Stomach (tissue), 9 donors: ENCODE data around the gene ZNF615. TPM values are rescaled to one million over a fixed set of nuclear protein-coding genes. Genes with fewer than 3 reads are reported as not detected.
"Not testable (repeated sequence)": the region's sequence is repeated elsewhere in the genome, so short reads cannot be mapped to it uniquely, and the experiment has no call there.

ENCODE experiments used
- DNase-seq, 2 donors: peaks; one replicate each; pipeline versions ENCODE4 v3.0.0 to v3.0.0-alpha.2; 2013 to 2019
- H3K27ac ChIP-seq, 5 donors: fragments of 200-600 bp in 4 of 5; sonication (generic) in 4 of 5; one replicate each; pipeline ENCODE4 v1.5.1; 2013 to 2019; ENCODE audit warnings: mild to moderate bottlenecking in 1 of 5, moderate library complexity in 1 of 5
- H3K27me3 ChIP-seq, 3 donors: fragments of 200-600 bp; sonication (generic); one replicate each; pipeline ENCODE4 v1.5.1; 2017 to 2019; ENCODE audit warnings: mixed run types in 1 of 3
- H3K36me3 ChIP-seq, 4 donors: fragments of 200-600 bp; sonication (generic); 1 replicate in 3 of 4; 2 replicates in 1 of 4; pipeline ENCODE4 v1.5.1; 2016 to 2019
- H3K4me1 ChIP-seq, 4 donors: fragments of 200-600 bp; sonication (generic); one replicate each; pipeline ENCODE4 v1.5.1; 2016 to 2019
- H3K4me3 ChIP-seq, 4 donors: fragments of 200-600 bp; sonication (generic) in 3 of 4; one replicate each; pipeline ENCODE4 v1.5.1; 2016 to 2019; ENCODE audit warnings: mild to moderate bottlenecking in 1 of 4
- H3K9me3 ChIP-seq, 4 donors: fragments of 200-600 bp; sonication (generic); one replicate each; pipeline ENCODE4 v1.5.1; 2016 to 2019
- CTCF ChIP-seq, 7 experiments: fragments of 450-650 bp in 4 of 7; fragments of 200-600 bp in 3 of 7; sonication (generic) in 3 of 7; IDR thresholded peaks; one replicate each; pipeline ENCODE4 v1.5.1; 2016 to 2019; ENCODE audit warnings: antibody characterized with exemption in 7 of 7, control low read depth in 2 of 7, mild to moderate bottlenecking in 1 of 7
- EP300 ChIP-seq: sonication (generic); formaldehyde crosslinking; IDR thresholded peaks from one replicate; pipeline ENCODE4 v1.6.1; 2017; ENCODE audit warnings: antibody characterized with exemption
- POLR2A ChIP-seq, 4 donors: fragments of 450-650 bp; IDR thresholded peaks; one replicate each; pipeline ENCODE4 v1.6.1; 2016; ENCODE audit warnings: antibody characterized with exemption in 4 of 4, control low read depth in 2 of 4, mild to moderate bottlenecking in 1 of 4, moderate library complexity in 1 of 4
- POLR2AphosphoS5 ChIP-seq, 3 donors: sonication (generic); formaldehyde crosslinking; IDR thresholded peaks; one replicate each; pipeline ENCODE4 v1.6.1; 2016; ENCODE audit warnings: antibody characterized with exemption in 3 of 3
- WGBS, 5 donors: extraction: QIAGEN DNeasy Blood & Tissue Kit in 3 of 5; methylation state at CpG; one replicate each; pipeline versions ENCODE4 v1.1.5 to v1.1.7; 2013 to 2018; 5-methylcytosine and 5-hydroxymethylcytosine counted together
- intact Hi-C: fragments of 100-400 bp; cut with DNase I; formaldehyde crosslinking; loops from one replicate; pipeline ENCODE4 v1.15.1; 2023; ENCODE audit warnings: low total_unique reads
- polyA plus RNA-seq, 3 donors: library from polyadenylated mRNA; stranded (reverse); fragments of 200-250 nt; gene quantifications; one replicate each; pipeline ENCODE4 v1.2.3, GENCODE V29; 2013
- total RNA-seq, 5 donors: library from RNA; depleted of rRNA; stranded (reverse); fragments of >200 nt; gene quantifications; one replicate each; pipeline versions ENCODE4 v1.1.0 to v1.2.3, GENCODE V29; 2014 to 2016
- donor health status: healthy with polysubstance abuse.
- donor health status: Bipolar disorder and iron deficiency.
- donor health status: healthy.

Gene ZNF615
- total and polyA plus RNA-seq, 8 donors = 2.6 to 25.7 (median 5.6) TPM

GRCh38 chr19:52039169-52039568 is 31.2 kb upstream of the ZNF615 start:
- H3K4me3 ChIP-seq = no peak overlapping the region
- no peaks in the 10 kb centered on the region for H3K27me3 ChIP-seq
- H3K4me1 ChIP-seq = no peaks in the 10 kb centered on the region
- intact Hi-C loops = no loop called here
- no peak for TF ChIP-seq EP300
- TF ChIP-seq CTCF (IDR thresholded peaks at IDR 0.05) = no peak
- no peak for TF ChIP-seq POLR2A (IDR thresholded peaks at IDR 0.05)
- no peak for TF ChIP-seq POLR2AphosphoS5 (IDR thresholded peaks at IDR 0.05)
- no peak for DNase-seq
- H3K27ac ChIP-seq = no peak overlapping the region
- 97 to 99% (median 98%) methylated on average over 4 of the region's 4 CpGs for WGBS, 5 donors
- peaks cover 60 to 94% (median 84%) of the 10 kb centered on the region in 4 donors for H3K9me3 ChIP-seq
- H3K36me3 ChIP-seq = peaks cover 84 to 100% (median 94%) of the 10 kb centered on the region in 4 donors

GRCh38 chr19:52034051-52034728 is 26.2 kb upstream of the ZNF615 start:
- intact Hi-C loops = no loop called here
- no peak for DNase-seq
- WGBS, 5 donors = 95 to 99% (median 98%) methylated on average over 12 of the region's 12 CpGs
- H3K9me3 ChIP-seq = peaks cover 66 to 95% (median 90%) of the 10 kb centered on the region in 4 donors
- H3K27ac ChIP-seq = no peak overlapping the region
- H3K4me1 ChIP-seq = peaks cover 0 to 1% (median 0%) of the 10 kb centered on the region in 4 donors
- TF ChIP-seq EP300 (no peak), POLR2AphosphoS5 (IDR thresholded peaks at IDR 0.05) (no peak), CTCF (IDR thresholded peaks at IDR 0.05) (no peak), POLR2A (IDR thresholded peaks at IDR 0.05) (no peak)
- H3K36me3 ChIP-seq = peaks cover 50 to 69% (median 60%) of the 10 kb centered on the region in 4 donors
- H3K27me3 ChIP-seq = no peaks in the 10 kb centered on the region
- H3K4me3 ChIP-seq = no peak overlapping the region

- intact Hi-C loops = no loop called here
- Histone ChIP-seq H3K36me3 (peaks cover 18 to 45% (median 32%) of the 10 kb centered on the region in 4 donors), H3K9me3 (peaks cover 19 to 73% (median 59%) of the 10 kb centered on the region in 4 donors), H3K27me3 (no peaks in the 10 kb centered on the region), H3K4me1 (peaks cover 0 to 22% (median 14%) of the 10 kb centered on the region in 4 donors), H3K4me3 (peak overlapping the region; percentile 69 to 78 (median 73)), H3K27ac (peak overlapping the region; percentile 85 to 93 (median 91))
- 18 to 21% (median 18%) methylated on average over 5 of the region's 5 CpGs for WGBS, 5 donors
- no peak for TF ChIP-seq CTCF (IDR thresholded peaks at IDR 0.05)
- no peak for TF ChIP-seq EP300
- no peak for TF ChIP-seq POLR2AphosphoS5 (IDR thresholded peaks at IDR 0.05)
- TF ChIP-seq POLR2A (IDR thresholded peaks at IDR 0.05) = no peak
- no peak for DNase-seq
These were observed 20.7 kb upstream of the ZNF615 start for GRCh38 chr19:52028780-52029123.

GRCh38 chr19:52028027-52028779 is 20.2 kb upstream of the ZNF615 start, which contains the start of gene ZNF614:
Gene ZNF614, minus strand, starts transcription at chr19:52028379. Its CDS starts 2,634 bp downstream, at chr19:52025745.
- Histone ChIP-seq H3K27me3 (no peaks in the 10 kb centered on the region), H3K36me3 (peaks cover 23 to 45% (median 35%) of the 10 kb centered on the region in 4 donors), H3K27ac (peak within 1 kb of the TSS; percentile 85 to 93 (median 91)), H3K9me3 (peaks cover 14 to 73% (median 59%) of the 10 kb centered on the region in 4 donors), H3K4me3 (peak within 1 kb of the TSS; percentile 69 to 78 (median 73)), H3K4me1 (peaks cover 0 to 22% (median 14%) of the 10 kb centered on the region in 4 donors)
- DNase-seq = peak; percentile 87 to 97
- intact Hi-C loops = no loop called here
- TF ChIP-seq POLR2A (IDR thresholded peaks at IDR 0.05) = no peak
- TF ChIP-seq POLR2AphosphoS5 (IDR thresholded peaks at IDR 0.05) = peak; percentile 70 to 90 (median 76)
- no peak for TF ChIP-seq CTCF (IDR thresholded peaks at IDR 0.05)
- no peak for TF ChIP-seq EP300
- 1% methylated on average over 39 to 53 of the region's 53 CpGs for WGBS, 5 donors

- DNase-seq, H3K27ac ChIP-seq, intact Hi-C loops, H3K27me3 ChIP-seq: not testable (repeated sequence)
- Histone ChIP-seq H3K9me3 (peaks cover 11 to 73% (median 57%) of the 10 kb centered on the region in 4 donors), H3K4me3 (peak overlapping the region in 1 of 4 donors; percentile 69), H3K36me3 (peaks cover 32 to 55% (median 50%) of the 10 kb centered on the region in 4 donors), H3K4me1 (peaks cover 0 to 22% (median 14%) of the 10 kb centered on the region in 4 donors)
- WGBS, 5 donors = 79 to 88% (median 83%) methylated on average over 15 of the region's 15 CpGs
These were observed 18.4 kb upstream of the ZNF615 start for GRCh38 chr19:52026255-52026990.

GRCh38 chr19:52024478-52024877 is 16.5 kb upstream of the ZNF615 start:
- not testable (repeated sequence) for H3K4me3 ChIP-seq
- Histone ChIP-seq H3K9me3 (peaks cover 19 to 76% (median 62%) of the 10 kb centered on the region in 4 donors), H3K36me3 (peaks cover 48 to 74% (median 69%) of the 10 kb centered on the region in 4 donors)

More at GRCh38 chr19:52024478-52024877, 16.5 kb upstream of the ZNF615 start:
- intact Hi-C loops, DNase-seq, H3K27me3 ChIP-seq, H3K27ac ChIP-seq: not testable (repeated sequence)
- WGBS, 5 donors = 89 to 96% (median 93%) methylated on average over 4 of the region's 4 CpGs
- H3K4me1 ChIP-seq = peaks cover 0 to 22% (median 14%) of the 10 kb centered on the region in 4 donors
